Left hindlimb (tissue), 1 donor: ENCODE data around the gene IRAK3.

Experiments
- DNase-seq: peaks from one replicate; pipeline ENCODE4 v3.0.0-alpha.2; 2018

IRAK3 gene

GRCh38 chr12:66188584-66189485 lies at the start of gene IRAK3:
Gene IRAK3 (plus strand): TSS chr12:66189214. CDS start chr12:66189300, 86 bp downstream.
- DNase-seq = peak; percentile 78

- no peak for DNase-seq
Measured at GRCh38 chr12:66139328-66139727, 49.7 kb upstream of the IRAK3 start.

- DNase-seq = no peak
Measured at GRCh38 chr12:66140731-66141130, 48.3 kb upstream of the IRAK3 start.

GRCh38 chr12:66141299-66141698 lies 47.7 kb upstream of the IRAK3 start:
- DNase-seq = no peak

GRCh38 chr12:66142826-66143225 lies 46.2 kb upstream of the IRAK3 start:
- DNase-seq = no peak

- no peak for DNase-seq
Measured at GRCh38 chr12:66143868-66144267, 45.1 kb upstream of the IRAK3 start.

GRCh38 chr12:66144791-66145754 lies 43.9 kb upstream of the IRAK3 start:
- no peak for DNase-seq

- no peak for DNase-seq
Measured at GRCh38 chr12:66149702-66150398, 39.2 kb upstream of the IRAK3 start.

- no peak for DNase-seq
Measured at GRCh38 chr12:66152732-66153131, 36.3 kb upstream of the IRAK3 start.

- DNase-seq = no peak
Measured at GRCh38 chr12:66154776-66155175, 34.2 kb upstream of the IRAK3 start.

- no peak for DNase-seq
Measured at GRCh38 chr12:66156654-66157053, 32.4 kb upstream of the IRAK3 start.

- DNase-seq = no peak
Measured at GRCh38 chr12:66159123-66159522, 29.9 kb upstream of the IRAK3 start.

GRCh38 chr12:66160704-66161103 lies 28.3 kb upstream of the IRAK3 start:
- DNase-seq = no peak

GRCh38 chr12:66162701-66163100 lies 26.3 kb upstream of the IRAK3 start:
- no peak for DNase-seq

GRCh38 chr12:66163289-66163688 lies 25.7 kb upstream of the IRAK3 start:
- no peak for DNase-seq

- DNase-seq = no peak
Measured at GRCh38 chr12:66164349-66164821, 24.6 kb upstream of the IRAK3 start.

- no peak for DNase-seq
Measured at GRCh38 chr12:66165141-66165540, 23.9 kb upstream of the IRAK3 start.

- no peak for DNase-seq
Measured at GRCh38 chr12:66166561-66166960, 22.5 kb upstream of the IRAK3 start.

GRCh38 chr12:66168410-66168809 lies 20.6 kb upstream of the IRAK3 start:
- no peak for DNase-seq

- peak; percentile 94 for DNase-seq
Measured at GRCh38 chr12:66169221-66170170, 19.5 kb upstream of the IRAK3 start, which contains the start of gene TMBIM4. Gene TMBIM4 (minus strand): TSS chr12:66169996. CDS start chr12:66169951, 45 bp downstream.

- DNase-seq = no peak
Measured at GRCh38 chr12:66170606-66171005, 18.4 kb upstream of the IRAK3 start.
